Measurements from ENCODE around the gene BOD1. TPM values are rescaled to one million over a fixed set of nuclear protein-coding genes. Genes with fewer than 3 reads are reported as not detected.
"Not testable (repeated sequence)": the region's sequence is repeated elsewhere in the genome, so short reads cannot be mapped to it uniquely, and the experiment has no call there.

The BOD1 gene
- polyA plus RNA-seq, 3 donors: 124 to 132 (median 130) TPM

DNA sequence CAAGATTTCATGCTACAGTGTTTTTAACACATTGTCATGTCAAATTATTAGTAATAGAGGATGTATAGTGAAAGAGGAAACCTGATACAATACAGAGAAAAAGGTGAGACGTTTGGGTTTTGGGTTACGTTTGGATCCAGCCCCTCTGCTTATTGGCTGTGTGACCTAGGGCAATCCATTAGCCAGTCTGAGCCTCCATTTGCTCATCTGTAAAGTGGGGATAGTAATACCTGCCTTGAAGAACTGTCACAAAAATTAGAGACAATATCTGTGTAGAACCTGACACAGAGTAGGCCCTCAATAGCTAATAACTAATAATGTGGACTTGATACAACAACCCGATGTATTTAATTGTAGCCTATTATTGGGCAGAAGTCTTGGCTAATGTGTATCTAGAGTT is 4.3 kb upstream of the BOD1 start:
- DNase-seq (ENCODE audit: low read depth in 3 of 3, low spot score in 2 of 3): no peak

DNA sequence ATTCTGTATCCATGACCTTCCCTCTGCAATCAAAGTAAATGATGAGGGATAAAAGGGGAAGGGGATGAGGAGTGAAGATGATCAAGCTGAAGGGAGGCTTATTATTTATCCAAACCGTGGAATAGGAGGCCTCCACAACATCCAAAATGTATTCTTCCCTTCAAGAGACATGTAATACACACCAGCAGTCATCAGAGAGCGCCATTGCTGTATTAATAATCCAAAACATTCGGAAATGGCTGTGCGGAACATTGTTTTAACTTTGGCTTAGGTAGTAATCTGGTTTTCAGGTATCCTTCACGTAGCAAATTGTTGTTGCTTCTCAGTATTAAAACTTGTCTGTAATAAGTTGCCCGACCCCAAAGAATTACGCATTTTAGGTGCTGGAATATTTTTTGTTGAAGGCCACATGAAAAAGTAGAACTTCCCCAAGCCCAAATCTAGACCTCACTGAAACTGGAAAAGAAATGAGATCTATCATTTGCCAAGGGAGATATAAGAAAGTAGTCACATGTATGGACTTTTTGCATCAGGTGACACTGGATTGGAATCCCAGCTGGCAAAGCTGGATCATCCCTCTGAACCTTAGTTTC is 2.6 kb upstream of the BOD1 start:
- DNase-seq (ENCODE audit: low read depth in 3 of 3, low spot score in 2 of 3): peak in 2 of 3 donors; percentile 34 to 36

DNA sequence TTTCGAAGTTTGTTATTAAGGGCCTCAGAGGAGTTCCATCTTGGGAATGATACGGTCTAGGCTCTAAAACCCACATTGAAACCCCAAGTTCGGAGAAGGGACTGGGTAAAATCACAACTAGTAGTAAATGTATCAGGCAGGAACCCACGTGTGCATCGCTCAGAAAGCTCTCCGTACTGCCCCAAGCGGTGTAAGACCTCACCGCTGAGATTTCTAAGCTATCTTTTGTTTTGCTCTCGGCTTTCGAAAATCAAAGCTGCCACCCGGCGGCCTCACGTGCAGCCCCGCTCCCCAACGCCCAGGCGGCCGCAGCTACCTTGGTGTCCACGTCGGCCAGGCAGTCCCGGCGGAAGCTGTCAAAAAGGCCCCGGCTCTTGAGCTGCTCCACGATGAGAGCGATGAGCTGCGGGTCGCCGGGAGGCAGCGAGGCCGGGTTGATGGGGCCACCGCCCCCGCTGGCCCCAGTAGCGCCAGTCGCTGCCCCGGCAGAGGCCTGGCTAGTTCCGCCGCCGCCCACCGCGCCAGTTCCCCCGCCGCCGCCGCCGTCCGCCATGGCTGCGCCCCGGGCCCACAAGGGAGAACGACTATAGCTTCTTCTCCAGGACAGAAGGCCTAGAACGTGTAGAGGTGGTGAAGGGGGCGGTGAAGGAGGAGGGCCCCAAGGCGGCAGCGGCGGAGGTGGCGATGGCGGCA is 420 bp downstream of the BOD1 start:
- peak; percentile 53 to 61 (median 59) for DNase-seq (ENCODE audit: low read depth in 3 of 3, low spot score in 2 of 3)

DNA sequence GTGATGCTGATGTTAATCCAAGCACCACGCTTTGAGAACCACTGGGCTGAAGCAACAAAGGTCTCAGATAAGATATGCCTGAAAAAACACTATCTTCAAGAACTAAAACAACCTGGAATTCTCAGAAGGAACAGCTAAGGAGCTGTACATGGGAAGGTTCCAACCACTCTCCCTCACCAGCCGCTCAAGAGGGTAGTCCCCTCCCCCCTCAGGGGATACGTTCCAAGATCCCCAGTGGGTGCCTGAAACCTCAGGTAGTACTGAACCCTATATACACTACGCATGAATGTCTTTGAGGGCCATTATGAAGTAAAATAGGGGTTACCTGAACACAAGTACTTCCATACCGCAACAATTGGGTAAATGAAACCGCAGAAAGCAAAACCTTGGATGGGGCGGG is 1.9 kb downstream of the BOD1 start:
- no peak for DNase-seq (ENCODE audit: low read depth in 3 of 3, low spot score in 2 of 3)

DNA sequence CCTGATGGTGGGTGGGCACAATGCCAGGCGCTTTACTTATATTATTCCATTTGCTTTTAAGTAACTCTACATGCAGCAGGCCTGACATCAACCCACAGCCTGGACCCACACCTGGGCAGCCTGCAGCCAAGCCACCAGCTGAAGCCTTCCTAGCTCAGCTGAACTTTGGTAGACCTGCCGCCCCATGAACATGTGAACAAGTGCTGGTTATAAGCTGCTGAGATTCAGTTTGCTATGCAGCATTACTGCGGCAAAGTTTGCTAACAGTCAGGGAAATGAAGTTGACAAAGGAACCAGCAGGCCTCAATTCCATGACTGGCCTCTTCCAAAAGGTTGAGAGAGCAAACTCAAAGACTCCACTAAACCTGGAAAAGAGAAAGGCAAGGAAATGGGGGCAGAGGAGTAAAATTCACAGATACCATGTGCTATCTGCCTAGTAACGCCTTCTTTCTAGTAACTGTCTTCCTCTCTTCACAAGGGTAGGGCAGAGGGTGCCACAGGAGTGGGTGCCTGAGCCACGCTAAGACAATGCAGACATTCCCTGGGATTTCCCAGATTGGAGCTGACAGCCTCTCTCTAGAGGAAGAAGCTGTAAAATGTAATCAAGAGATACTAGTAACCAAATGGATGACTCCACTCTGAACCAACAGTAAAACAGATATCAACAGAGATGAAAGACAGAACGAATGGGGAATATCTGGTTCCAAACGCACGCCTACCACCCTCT is 2.9 kb downstream of the BOD1 start:
- DNase-seq (ENCODE audit: low read depth in 3 of 3, low spot score in 2 of 3): no peak

DNA sequence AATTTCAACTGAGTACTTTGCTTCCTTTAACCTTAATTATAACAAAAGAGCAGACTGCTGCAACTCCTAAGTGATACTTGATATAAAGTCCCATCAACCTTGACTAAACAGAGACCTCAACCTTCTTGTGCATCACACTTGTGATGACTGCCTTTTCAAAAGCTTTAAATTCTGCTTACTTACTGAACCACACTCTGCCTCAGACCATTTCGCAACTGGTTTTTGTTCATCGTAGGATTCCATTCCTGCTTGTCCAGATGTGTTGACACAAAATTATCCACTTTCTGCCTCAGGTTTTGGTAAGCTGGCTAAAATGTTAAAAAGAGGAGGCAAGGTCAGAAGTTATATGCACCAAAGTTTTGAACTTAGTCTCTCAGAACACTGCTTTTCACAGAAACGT is 3.5 kb downstream of the BOD1 start:
- no peak for DNase-seq (ENCODE audit: low read depth in 3 of 3, low spot score in 2 of 3)

DNA sequence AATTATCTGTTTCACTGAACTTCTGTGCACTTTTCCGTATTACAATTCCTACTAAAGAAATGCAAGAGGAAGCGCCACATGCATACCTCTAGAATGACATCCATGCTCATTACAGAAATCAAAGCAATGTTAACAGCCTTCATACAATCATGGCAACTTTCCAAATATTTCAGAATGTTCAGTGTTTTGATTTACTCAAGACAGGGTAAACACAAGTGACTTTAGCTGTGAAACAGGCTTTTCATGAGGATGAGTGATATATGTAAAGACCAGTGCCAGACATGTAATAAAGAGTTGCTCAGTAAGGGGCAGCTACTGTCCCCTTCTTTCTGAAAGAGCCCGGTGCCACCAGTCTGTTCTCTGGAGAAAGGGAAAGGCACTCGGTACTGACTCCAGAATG is 4.7 kb downstream of the BOD1 start:
- no peak for DNase-seq (ENCODE audit: low read depth in 3 of 3, low spot score in 2 of 3)

DNA sequence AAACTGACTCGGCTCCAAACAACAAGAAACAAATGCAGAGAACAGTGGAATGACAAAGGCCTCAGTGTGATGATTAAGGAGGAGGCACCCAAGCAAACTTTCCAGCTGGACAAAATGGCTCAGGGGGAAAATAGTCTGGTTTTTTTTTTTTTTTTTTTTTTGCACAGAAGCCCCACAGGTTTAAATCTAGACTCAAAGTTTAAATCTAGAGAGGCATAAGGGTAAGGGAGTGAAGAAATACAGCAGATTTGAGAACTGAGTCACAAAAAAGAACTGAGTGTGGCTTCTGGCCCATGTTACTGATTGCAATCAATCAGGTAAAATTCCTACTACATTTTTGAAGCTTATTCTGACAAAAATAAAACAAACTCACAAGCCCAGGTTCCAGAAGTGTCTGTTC is 12.3 kb downstream of the BOD1 start:
- no peak for DNase-seq (ENCODE audit: low read depth in 3 of 3, low spot score in 2 of 3)

DNA sequence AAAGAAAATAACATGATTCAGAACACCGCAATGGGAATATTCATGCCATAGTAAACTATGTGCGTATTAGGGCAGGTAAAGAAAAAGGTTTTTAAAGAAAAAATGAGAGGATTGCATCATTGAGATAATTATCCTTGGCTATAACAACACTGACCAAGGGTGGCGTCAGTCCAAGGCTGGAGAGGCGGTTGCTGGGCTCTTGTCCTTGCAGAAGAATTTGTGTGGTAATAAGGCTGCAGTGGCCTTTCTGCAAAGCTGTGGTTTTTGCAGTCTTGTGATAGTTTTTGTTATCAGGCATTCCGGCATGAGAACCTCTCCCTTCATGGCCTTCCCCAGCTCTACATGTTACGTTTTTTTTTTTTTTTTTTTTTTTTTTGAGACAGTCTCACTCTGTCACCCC is 14.0 kb downstream of the BOD1 start:
- DNase-seq (ENCODE audit: low read depth in 3 of 3, low spot score in 2 of 3): no peak

DNA sequence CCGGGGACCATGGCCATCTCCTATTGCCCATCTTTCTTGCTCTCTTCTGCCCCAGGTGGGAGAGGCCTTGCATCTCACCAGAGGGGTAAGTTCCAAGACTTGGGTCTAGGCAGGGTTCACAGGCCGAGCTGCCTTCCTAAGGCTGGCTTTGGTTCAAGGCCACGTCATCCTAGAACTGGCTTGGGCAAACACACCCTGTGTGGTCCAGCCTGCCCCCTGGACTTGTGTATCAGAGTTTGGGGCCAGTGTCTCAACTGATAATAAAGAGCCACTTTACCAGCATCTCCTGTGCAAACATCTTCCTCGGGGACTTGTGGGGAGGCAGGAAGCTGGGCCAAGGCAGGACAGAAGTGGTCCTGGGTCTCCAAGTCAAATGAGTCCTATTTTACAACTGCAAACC is 17.8 kb downstream of the BOD1 start:
- DNase-seq (ENCODE audit: low read depth in 3 of 3, low spot score in 2 of 3): no peak

DNA sequence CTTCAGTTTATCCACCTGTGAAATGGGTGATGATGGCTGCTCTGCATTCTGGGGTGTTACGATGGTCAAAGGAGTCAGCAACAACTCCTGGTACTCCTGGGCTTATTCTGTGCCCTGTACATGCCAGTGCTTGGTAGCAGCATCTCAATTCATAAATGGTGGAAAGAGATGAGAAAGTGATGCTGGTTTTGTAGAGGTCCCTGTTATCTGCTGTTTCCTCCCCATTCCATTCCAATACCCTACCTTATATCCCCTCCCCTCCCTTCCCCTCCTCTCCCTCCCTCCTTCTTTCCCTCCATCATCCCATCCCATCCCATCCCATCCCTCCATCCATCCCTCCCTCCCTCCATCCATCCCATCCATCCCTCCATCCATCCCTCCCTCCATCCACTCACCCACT is 19.1 kb downstream of the BOD1 start:
- no peak for DNase-seq (ENCODE audit: low read depth in 3 of 3, low spot score in 2 of 3)

DNA sequence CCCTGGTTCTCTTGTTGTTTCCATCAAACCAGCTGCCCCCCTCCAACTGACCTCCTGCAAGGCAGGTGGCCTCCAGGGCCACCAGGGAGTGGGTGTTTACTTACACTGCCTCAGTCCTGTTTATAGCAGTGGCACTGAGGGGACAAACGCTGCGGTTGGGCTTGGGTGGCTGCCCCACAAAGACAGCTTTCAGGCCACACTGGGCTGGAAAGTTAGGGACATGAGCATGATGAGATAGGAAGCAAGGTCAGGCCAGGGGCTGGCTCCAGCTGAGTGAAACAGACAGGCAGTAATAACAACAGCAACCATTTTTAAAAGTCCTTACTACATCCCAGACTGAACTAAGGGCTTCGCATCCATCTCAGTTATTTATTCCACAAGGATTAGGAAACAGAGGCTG is 20.6 kb downstream of the BOD1 start:
- no peak for DNase-seq (ENCODE audit: low read depth in 3 of 3, low spot score in 2 of 3)

DNA sequence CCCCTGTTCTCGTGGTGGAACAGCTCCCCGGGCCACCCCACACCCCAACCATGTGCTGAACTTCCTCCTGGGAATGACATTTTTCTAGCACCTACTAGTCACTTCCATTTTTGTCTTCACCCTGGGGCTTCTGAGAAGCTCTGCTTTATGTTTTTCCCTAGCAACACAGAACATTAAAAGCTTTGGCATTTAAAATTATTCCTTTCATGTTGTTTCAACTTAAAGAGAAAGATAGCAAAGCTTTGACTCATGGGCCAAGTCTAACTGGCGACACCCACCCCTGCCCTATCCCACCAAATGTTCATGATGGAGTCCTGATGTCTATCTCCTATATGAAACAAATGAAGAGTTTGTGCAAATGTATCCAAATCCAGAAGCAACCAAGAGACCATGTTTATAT is 22.4 kb downstream of the BOD1 start:
- DNase-seq (ENCODE audit: low read depth in 3 of 3, low spot score in 2 of 3): no peak

DNA sequence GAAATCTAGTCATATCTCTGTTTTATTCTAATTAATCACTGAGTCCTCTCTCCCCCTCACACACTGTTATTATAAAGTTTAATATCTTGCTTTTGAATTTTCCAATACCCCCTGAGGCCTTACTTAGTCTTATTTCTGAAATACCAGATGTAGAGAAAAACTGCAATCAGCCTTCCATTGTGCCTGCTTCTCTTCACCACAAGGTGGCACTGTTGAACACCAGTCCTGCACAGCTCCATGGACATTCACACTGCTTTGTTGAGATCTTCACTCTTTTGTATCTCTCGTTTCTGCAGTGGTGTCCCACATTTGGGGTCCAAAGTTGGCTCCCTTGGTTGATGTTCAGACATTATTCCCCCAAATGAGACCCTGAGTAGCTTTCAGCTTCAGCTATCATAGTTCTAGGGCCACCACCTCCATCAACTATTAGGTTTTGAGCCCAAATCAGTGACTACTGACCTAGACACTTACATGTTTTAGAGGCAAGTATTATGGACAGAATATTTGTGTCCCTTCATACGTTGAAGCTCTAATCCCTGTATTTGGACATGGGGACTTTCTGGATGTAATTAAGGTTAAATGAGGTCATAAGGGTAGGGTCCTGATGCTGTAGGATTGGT is 24.3 kb downstream of the BOD1 start:
- no peak for DNase-seq (ENCODE audit: low read depth in 3 of 3, low spot score in 2 of 3)

DNA sequence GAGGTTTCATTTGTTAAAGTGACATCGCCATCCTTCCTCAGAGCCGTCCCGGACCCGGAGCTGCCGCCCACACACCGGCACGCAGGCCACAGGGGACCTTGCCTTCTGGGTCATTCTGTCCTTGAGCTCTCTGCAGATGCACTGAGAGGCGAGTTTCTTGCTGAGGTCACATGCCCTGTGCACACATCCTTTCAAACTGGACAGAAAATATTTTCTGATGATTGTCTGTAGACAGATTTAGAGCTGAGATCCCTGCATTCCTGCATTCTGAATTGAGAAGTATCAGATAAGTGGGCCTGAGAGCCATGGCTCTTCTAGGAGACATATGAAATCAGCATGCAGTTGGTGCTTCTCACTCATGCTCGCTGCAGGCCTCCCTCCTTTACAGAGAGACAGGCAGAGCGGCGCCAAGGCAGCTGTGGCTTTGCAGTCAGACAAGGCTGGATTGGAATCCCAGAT is 25.4 kb downstream of the BOD1 start:
- DNase-seq (ENCODE audit: low read depth in 3 of 3, low spot score in 2 of 3): no peak

DNA sequence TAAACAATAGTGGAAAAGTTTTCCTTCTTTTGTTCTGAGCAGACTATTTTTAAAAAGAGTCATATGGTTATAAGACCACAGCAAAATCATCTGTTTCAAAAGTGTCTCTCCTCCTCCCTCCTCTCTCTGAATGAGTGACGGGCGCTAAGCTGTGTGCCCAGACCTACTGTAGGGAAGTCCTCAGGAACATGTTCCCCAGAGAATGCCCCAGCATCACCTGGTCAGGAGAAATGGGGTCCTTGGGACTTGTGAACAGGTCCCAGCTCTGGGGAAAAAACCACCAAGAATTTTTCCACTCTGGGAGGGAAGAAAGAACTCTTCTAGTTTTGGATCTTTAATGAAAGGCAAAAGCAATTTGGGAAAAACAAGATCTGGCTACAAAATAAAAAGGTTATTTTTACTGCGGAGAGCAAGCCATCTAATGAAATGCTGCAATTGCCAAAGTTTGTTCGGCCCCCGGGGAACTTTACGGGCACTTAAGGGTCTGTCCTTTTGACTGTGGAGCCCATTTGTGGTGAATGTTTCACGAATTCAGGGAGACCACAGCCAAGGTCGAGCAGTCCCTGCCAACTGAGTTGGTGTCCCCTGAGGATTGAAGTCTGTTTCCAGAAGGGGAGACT is 25.9 kb downstream of the BOD1 start:
- DNase-seq (ENCODE audit: low read depth in 3 of 3, low spot score in 2 of 3): no peak

DNA sequence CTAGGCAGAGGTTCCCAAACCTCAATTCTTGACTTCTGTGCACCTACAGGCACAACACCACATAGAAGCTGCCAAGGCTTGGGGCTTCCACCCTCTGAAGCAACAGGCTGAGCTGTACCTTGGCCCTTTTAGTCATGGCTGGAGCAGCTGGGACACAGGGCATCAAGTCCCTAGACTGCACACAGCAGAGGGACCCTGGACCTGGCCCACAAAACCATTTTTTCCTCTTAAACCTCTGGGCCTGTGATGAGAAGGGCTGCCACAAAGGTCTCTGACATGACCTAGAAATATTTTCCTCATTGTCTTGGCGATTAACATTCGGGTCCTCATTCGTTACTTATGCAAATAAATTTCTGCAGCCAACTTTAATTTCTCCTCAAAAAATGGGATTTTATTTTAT is 30.3 kb downstream of the BOD1 start:
- not testable (repeated sequence) for DNase-seq (ENCODE audit: low read depth in 3 of 3, low spot score in 2 of 3)

DNA sequence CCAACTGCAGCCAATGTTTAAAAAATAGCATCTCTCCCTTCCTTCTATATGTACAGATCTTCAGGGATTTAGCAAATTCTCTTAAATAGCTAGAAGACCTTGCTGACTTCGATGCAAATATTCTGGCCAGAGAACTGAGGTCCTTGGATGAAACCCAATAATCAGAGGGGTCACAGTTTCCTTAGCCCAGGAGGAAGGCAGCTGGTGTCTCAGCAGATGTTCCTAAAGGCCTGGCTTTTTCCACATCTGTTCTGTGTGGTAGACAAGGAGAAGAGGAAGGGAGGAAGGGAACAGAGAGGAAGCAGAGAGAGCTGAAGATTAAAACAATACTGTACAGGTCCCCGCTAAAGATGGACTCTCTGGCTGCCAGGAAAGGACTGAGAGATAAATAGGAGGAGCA is 33.1 kb downstream of the BOD1 start:
- DNase-seq (ENCODE audit: low read depth in 3 of 3, low spot score in 2 of 3): no peak

DNA sequence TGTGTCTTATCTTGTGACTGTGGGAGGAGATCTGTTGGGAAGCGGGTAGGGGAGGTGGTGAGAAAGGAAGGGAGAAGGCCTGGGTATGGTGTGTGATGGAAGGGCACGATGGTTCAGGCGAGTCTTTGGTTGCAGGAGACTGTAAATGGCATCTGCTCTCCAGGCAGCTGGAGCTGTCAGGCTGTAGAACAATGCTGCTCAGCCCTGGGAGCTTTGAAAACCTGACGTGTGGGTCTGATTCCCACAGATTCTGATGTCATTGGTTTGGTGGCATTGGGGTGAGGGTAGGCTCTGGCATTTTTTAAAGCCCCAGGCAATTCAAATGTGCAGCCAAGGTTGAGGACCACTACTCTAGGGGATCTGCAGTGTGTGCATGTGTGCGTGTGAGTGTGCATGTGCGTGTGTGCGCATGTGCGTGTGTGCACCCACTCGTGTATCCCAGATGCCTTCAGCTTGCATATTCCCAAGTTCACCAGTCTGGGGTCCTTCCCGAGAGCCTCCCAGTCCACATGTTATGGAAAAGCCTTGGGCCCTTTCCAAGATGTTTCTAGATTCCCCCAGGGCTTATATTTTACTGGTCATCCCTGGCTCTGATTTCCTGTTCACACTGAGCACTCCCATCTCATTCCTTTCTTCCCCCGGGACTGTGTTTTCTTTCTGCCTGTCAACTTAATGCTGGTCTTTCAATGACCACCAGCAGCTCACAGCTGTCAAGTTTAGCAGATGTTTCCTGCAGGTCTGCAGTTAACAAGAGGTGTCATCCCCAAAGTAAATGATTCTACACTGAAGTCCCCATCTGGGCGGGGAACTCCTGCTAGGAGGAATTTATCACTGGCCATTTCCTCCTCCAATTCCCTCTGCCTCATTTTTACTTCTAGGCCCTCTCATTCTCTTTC is 34.0 kb downstream of the BOD1 start:
- peak in 1 of 3 donors; percentile 41 for DNase-seq (ENCODE audit: low read depth in 3 of 3, low spot score in 2 of 3)

All from right renal cortex interstitium (tissue), 3 donors.